GM19328 (cell line): ENCODE measurements around the gene GRAP2.

Source experiments
- ATAC-seq: cut with Tn5 transposase; IDR thresholded peaks from one replicate; pipeline ENCODE4 v1.9.1; 2021; ENCODE audit warnings: mild to moderate bottlenecking, moderate library complexity; ENCODE audit not compliant: unreplicated experiment

Gene GRAP2

DNA sequence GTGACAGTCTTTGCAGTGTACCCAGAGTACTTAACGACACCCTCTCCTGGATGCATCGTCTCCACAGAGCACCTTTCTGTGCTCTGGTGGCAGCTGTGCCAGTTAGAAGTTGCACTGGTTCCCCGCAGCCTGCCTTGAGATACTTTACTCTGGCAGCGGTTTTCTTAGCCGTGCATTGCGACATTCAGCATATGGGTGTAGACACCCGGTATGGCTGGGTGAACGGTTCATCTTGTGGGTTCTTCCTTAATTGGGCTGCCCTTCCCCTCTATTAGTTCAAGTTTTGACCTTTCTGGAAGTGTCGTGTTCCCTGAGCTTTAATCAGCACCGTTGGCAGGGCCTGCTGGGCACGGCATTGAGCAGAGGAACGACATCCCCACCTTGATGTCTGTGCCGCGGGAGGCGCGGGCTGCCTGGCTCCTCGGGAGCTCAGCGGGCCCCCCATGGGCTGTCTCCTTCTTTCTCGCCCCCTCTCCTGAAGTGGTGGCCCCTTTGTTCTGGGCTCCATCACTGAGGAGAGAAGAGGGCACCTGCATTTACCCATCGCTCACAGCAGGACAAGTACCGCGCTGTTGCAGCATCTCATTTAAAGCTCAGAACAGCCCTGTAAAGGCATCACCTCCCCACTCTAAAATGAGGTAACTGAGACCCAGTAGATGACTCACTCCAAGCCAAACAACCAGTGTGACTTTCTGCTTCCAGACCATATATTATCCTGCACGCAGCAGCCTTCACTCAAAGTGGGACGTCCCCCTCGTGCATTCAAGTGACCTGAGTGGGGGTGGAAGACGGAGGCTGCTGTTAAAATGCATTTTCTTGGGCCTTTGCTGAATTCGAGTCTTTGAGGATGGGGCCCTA lies 107.2 kb downstream of the GRAP2 start:
- ATAC-seq = no peak

DNA sequence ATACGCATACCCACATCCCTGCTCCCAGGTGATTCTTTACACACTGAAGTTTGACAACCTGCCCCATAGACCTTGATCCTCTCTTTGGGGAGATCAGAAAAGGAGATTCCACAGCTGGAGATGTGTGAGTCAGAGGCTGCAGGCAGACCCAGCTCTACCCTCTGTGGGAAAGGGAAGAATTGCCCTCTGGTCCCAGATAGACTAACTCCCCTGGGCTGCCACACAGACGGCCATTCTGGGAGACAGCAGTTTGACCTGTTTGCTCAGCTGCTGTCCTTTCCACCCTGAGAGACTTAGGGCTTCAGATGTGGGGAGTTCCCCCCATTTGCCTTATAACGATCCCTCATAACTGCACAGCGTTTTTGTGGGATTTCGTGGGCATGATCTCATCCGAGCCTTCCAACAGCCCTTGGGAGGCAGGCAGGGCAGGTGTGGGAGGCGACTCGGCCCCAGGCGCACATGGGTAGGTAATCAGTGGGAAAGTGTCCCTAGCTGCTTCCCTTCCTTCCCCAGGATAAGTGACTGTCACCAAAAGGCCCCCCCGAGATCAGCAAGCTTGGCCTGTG lies 107.9 kb downstream of the GRAP2 start:
- ATAC-seq = no peak

DNA sequence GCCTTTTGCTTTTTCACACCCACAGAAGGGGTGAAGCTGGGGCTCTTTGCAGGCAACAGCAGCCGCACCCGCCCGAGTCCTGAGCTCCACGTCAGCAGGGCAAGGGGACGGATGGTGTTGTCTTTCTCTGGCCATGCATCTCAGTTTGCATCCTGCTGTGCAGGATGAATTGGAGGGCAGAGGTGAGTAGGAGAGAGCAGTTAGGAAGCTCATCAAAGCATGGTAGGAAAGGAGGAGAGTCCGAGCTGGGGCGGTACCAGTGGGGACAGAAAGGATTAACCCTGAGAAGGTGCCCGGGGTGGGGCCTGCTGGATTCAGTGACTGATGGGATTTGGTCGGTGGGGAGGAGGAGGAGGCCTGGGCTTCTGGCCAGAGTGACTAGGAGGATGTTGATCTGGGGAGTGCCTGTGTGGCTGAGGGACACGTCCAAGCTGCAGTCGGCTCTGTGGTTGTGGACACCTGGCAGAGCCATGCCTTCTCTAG lies 108.4 kb downstream of the GRAP2 start:
- no peak for ATAC-seq

DNA sequence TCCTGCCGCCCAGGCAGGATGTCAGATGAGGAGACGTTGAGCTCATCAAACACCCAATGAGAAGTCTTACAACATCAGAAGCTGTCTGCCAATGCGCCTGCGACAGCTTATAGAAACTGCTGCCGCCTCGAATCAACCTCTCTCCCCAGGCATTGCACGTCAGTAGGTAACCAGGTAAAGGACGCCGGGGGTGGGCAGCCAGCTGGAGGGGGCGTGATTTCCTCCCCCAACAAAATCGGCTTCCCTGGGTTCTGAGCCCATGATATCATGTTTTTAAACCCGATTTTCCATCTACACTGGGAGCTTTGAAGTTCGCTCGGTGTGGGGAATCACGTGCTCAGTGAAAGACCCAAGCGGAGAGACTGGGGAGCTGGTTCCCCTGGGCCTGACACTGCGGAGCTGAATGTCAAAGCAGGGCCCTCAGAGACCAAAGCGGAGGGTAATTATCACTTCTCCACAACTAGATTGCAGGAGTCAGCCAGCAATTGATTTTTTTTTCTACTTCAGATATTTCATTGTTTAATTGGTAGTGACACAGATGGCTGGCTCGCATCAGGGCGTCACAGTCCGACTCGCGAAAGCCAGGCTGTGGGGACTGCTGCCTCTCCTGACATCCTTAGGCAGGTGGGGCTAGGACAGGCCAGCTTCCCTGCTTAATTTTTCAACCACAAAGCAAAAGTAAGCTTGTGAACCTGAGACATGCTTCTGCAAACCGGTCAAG lies 109.2 kb downstream of the GRAP2 start:
- ATAC-seq = no peak

DNA sequence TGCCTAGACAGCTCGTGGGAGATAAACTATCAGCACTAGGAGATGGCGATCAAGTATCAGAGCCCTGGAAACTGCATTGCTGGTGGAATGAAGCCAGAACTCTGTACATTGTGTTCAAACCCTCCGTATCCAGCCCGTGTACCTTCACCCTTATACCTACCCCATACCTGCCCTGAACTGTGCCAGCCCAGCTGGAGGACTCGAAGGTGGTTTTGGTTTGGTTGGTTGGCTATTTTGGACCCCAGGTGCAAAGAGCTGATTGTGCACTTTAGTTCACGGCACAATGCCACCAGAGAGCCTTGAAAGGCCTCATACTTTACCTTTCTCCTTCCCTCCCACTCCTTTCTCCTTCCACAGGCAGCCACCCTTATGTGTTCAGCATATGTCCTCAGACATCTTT lies 109.9 kb downstream of the GRAP2 start:
- no peak for ATAC-seq

DNA sequence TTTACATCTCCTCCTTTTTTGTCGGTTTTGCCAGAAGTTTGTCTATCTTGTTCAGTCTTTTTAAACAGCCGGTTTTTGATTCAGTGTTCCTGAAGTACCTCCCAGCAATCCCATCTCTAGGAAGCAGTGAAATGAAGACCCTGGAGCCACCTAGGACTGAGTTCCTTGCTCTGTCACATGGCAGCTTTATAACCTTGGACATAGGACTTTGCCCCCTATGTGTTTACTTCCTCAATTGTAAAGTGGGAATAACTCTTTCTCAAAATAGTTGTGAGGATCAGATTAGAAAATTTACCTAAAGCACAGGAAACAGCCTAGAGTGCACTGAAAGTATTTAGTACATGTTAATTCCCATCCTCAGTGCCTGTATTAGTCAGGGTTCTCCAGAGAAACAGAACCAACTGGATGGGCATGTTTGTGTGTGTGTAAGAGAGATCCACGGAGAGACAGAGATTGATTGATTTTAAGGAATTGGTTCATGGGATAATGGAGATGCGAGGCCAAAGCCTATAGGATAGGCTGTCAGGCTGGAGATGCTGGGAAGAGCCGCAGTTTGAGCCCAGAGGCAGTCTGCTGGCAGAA lies 113.9 kb downstream of the GRAP2 start:
- ATAC-seq = no peak

DNA sequence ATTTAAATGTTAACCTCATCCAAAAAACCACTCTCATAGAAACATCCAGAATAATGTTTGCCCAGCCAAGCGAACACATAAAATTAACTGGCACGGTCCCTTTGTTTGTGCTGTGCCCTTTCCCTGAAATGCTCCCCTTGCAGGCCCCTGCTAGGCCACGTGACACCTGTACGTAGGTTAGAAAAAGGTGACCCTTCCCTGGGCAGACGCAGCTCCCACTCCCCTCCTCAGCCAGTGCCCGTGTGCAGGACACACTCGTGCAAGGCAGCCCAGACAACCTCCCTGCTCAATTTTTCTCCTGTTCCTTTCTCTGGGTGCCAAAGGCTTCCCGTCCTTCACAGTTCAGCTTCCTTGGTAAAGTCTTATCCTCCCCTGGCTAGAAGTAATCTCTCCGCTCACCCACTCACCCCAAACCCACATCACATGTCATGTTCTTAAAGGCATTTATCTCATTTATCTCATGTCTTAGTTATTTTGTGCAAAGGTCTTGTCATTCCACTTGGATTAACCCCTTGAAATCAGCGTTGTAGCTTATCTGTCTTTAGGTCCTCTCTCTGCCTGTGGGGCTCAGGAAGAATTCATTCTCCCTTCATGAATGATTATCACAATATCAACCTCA lies 114.6 kb downstream of the GRAP2 start:
- no peak for ATAC-seq

DNA sequence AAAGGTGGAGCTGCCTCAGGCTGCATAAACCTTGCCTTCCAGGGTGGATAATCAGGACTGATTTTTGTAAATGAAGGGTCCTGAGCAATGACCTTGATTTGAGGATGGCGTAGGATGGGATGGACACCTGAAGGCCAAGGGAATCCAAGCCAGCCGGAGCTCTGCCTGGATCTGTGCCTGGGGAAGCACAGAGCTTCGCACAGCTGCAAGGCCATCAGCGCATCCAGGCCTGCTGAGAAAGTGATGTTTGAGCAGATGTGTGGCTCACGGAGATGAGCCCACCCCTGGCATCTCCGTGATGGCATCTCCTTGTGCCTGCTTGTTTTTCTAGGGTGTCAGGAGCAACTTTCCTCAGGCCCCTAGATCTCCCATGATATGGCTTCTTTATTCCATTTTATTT lies 117.2 kb downstream of the GRAP2 start:
- ATAC-seq = no peak

DNA sequence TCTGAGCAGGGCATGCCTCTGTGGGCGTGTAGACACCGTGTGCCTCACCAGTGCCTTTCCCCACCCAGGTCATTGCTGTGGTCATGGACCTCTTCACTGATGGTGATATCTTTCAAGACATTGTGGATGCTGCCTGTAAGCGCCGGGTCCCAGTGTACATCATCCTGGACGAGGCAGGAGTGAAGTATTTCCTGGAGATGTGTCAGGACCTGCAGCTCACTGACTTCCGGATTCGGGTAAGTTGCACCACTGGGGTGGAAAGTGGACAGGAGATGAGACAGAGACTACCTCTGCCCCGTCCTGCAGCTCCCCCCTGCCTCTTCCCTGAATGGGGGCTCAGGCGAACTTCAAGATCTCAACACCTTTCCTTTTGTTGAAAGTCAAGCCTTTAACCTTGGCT lies 118.2 kb downstream of the GRAP2 start:
- ATAC-seq = no peak

DNA sequence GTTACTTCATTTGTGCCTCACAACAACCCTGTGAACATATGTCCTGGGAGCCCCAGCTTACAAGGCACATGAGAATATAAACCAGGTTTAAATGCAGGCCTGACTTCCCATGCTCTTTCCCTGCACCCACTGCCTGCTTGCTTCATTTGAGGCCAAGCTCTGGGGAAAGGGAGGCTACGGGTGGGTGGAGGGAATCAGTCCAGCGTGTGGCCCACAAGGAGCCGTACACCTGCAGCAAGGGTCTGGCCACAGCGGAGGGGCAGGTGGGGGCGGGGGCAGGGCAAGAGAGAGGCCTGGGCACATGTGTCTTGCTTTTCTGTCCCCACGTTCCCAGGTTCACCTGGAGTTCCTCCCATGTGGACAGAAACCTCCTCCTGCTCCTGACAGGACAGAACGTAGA lies 120.1 kb downstream of the GRAP2 start:
- no peak for ATAC-seq

DNA sequence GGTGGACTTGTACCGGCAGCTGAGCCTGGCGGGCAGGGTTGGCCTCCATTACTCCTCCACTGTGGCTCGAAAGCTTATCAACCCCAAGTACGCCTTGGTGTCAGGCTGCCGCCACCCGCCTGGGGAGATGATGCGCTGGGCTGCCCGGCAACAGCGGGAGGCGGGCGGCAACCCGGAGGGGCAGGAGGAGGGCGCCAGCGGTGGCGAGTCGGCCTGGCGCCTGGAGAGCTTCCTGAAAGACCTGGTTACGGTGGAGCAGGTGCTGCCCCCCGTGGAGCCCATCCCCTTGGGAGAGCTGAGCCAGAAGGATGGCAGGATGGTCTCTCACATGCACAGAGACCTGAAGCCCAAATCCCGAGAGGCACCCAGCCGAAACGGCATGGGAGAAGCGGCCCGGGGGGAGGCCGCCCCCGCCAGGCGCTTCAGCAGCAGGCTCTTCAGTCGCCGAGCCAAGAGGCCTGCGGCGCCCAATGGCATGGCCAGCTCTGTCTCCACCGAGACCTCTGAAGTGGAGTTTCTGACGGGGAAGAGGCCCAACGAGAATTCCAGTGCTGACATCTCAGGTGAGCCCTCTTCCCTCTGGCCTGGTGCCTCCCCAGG lies 120.6 kb downstream of the GRAP2 start:
- no peak for ATAC-seq

DNA sequence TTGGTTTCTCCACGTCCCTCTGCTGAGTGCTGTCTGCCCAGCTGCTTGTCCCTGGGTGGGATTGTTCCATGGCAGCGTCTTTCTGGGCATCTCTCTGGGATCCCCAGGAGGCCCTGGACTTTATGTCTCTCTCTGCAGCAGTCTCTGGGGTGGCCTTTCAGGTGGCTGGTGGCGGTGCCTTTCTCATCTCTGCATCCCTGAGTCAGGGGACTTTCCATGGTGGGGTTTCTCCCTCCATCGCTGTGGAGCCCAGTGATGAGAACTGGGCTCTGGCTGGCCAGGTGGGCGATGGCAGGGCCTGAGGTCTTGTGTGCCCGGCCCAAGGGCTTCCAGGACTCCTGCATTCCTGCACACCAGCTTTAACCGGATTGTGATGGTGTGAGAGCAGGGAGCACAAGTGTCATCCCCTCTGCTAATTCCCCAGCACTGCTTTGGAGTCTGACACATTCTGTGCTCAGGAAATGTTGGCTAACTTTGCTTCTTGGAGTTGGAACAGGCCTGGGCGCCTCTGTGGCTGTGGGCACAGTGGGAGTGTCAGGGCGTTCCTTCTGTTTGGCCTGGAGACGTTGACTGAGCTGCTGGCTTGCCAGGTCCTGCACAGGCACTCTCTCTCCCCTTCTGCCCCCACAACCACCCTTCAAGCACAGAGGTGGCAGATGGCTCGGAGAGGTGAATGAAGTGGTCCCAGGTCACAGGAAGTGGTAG lies 121.8 kb downstream of the GRAP2 start:
- no peak for ATAC-seq
